Myocyte (in vitro differentiated cells): ENCODE measurements around the gene STAT3. TPM values are rescaled to one million over a fixed set of nuclear protein-coding genes. Genes with fewer than 3 reads are reported as not detected.
"Not testable (repeated sequence)": the region's sequence is repeated elsewhere in the genome, so short reads cannot be mapped to it uniquely, and the experiment has no call there.

Experiments used
- DNase-seq: peaks from one replicate; pipeline ENCODE4 v3.0.0-alpha.2; 2012; ENCODE audit warnings: low read depth
- total RNA-seq: library from RNA; depleted of rRNA; stranded (reverse); fragments of >200 nt; gene quantifications from 2 replicates; pipeline ENCODE4 v1.2.3, GENCODE V29; 2014

The STAT3 gene
- total RNA-seq, 1 donor from 2014 or later, result 159 TPM

- not testable (repeated sequence) for DNase-seq
Measured at GRCh38 chr17:42317967-42318366, 70.3 kb downstream of the STAT3 start.

GRCh38 chr17:42317266-42317845 is 70.9 kb downstream of the STAT3 start:
- DNase-seq, result no peak

DNA sequence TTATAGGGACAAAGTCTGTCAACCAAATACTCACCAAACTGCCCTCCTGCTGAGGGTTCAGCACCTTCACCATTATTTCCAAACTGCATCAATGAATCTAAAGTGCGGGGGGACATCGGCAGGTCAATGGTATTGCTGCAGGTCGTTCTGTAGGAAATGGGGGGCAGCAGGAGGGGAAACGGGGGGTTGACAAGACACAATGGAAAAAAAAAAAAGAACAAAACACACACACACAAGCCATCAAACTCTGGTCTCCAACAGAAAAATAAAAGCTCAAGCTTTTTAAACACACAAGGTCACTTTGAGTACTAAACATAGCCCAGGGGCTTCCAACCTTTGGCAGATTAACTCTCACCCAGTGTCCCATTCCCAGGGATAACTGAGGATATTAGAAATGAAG is 71.5 kb downstream of the STAT3 start:
- no peak for DNase-seq

- no peak for DNase-seq
Measured at GRCh38 chr17:42315402-42316156, 72.7 kb downstream of the STAT3 start.

DNA sequence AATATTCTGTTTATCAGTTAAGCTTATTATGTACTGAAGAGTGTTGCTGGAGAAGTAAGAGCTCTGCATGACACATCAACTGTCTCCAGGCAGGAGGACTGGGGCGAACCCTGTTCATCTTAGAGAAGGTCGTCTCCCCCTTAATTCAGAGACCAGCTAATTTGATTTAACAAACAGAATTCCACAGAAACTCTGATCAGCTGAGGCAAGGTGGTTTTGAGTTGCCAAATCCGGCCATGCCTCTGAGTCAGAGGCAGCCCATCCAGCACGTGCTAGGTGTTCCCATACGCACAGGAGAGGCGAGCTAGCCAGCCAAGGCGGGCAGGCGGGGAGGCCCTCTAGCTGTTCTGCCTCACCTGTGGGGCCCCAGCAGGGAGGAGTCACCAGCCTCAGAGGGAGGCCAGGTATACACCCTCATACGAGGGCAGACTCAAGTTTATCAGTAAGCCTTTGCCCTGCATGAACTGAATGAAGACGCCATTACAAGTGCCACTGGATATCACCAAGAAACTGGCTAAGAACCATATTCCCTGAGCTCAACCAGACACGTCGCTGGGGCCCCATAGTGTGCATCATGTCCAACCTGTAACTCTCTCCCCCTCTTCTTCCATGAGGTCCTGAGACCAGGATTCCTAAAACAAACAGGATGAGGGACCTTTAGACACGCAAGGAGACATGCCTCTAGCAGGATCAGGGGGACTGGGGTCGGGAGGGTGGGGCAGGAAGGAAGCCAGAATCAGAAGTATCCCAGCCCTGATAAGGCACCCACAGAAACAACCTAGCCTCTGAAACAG is 74.3 kb downstream of the STAT3 start:
- DNase-seq, result no peak

DNA sequence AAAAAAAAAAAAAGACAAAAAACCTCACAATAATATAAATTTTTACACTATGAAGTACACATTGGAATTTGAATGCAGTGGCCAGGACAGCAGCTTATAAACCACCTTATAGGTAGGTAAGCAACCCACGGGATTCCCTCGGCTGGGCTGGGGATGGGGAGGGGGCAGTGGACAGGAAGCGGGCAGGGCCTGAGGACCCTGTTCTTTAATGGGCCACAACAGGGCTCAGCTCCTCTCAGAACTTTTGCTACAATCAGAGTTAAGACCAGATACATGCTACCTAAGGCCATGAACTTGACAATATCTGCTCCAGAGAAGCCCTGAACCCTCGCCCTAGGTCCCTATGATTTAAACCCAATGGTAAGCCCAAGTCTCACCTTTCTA is 74.9 kb downstream of the STAT3 start:
- DNase-seq, result no peak

DNA sequence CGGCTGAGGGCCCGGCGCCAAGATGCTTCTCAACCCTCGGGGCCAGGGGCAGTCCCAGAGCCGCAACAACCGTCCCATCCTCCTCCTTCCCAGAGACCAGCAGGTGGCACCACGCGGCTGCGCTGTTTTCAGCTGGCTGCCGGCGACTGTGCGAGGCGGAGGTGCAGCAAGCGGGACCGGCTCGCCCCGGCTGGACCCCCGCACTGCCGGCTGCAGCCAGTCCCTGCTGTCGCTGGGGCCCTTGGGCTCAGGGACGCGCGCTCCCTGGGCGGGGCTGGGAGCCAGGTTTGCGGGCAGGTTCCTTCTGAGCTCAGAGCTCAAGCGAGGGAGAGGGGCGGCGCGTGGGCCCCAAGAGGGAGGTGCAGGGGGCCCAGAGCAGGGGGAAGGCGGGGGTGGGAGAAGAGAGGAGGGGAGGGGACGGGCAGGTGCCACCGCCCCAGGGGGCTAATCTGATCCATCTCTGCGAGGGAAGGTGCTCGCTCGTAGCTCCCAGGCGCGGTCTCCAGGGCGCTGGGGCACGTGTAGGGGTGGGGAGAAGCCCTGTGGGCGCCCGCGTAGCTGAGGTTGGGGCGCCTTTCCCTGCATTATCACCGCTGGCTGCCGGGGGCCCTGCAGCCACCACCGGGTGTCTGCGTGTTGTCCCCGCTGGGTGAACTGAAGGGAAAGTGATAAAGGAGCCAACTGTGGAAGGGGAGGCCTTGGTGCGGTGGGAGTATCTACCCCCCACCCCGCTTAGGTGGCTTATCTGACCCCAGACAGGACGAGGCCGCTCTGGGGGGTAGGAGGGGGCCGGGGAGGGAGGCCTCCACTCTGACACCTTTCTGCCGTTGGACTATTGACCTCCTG is 75.7 kb downstream of the STAT3 start:
- peak; percentile 94 for DNase-seq

GRCh38 chr17:42312035-42312284 is 76.3 kb downstream of the STAT3 start:
- no peak for DNase-seq

DNA sequence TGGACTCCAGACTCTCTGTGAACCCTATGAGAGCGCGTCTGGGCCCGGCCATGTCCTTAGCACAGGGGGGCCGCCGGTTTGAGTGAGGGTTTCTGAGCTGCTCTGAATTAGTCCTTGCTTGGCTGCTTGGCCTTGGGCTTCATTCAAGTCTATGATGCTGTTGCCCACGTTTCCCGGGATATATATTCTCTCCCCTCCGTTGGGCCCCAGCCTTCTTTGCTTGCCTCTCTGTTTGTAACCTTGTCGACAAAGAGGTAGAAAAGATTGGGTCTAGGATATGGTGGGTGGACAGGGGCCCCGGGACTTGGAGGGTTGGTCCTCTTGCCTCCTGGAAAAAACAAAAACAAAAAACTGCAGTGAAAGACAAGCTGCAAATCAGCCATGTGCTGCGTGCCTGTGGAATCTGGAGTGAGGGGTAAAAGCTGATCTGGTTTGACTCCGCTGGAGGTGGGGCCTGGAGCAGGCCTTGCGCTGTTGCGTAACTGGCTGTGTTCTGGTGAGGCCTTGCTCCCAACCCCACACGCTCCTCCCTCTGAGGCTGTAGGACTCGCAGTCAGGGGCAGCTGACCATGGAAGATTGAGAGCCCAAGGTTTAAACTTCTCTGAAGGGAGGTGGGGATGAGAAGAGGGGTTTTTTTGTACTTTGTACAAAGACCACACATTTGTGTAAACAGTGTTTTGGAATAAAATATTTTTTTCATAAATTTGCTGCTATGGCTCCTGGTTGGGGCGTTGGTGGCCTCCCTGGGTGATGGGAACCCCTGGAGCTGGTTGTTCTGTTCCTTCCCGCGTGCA is 76.8 kb downstream of the STAT3 start:
- DNase-seq, result peak; percentile 80

DNA sequence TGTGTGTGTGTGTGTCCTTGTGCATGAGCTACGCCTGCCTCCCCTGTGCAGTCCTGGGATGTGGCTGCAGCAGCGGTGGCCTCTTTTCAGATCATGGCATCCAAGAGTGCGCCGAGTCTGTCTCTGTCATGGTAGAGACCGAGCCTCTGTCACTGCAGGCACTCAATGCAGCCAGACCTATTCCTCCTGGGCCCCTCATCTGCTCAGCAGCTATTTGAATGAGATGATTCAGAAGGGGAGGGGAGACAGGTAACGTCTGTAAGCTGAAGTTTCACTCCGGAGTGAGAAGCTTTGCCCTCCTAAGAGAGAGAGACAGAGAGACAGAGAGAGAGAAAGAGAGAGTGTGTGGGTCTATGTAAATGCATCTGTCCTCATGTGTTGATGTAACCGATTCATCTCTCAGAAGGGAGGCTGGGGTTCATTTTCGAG is 77.4 kb downstream of the STAT3 start:
- no peak for DNase-seq

GRCh38 chr17:42309986-42310786 is 78.1 kb downstream of the STAT3 start:
- no peak for DNase-seq

GRCh38 chr17:42309142-42309541 is 79.1 kb downstream of the STAT3 start:
- no peak for DNase-seq

- peak; percentile 58 for DNase-seq
Measured at GRCh38 chr17:42308446-42308845, 79.8 kb downstream of the STAT3 start.

DNA sequence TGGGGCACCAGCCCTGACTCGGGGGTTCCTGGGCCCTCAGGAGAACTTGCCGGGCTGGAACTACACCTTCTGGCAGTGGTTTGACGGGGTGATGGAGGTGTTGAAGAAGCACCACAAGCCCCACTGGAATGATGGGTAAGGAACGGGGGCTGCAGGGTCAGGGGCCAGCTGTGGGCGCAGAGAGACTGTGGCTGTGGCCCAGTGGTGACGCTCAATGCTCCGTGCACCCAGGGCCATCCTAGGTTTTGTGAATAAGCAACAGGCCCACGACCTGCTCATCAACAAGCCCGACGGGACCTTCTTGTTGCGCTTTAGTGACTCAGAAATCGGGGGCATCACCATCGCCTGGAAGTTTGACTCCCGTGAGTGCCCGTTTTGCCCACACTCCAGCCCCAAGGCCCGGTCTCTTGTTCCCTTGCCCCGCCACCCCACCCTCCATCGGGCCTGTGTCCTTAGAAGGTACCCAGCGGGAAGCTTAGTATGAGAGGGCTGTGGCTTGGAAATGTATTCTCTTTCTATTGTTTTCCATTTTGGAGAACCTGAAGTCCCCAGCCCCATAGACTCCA is 80.8 kb downstream of the STAT3 start:
- no peak for DNase-seq

GRCh38 chr17:42306385-42306667 is 81.9 kb downstream of the STAT3 start:
- no peak for DNase-seq

DNA sequence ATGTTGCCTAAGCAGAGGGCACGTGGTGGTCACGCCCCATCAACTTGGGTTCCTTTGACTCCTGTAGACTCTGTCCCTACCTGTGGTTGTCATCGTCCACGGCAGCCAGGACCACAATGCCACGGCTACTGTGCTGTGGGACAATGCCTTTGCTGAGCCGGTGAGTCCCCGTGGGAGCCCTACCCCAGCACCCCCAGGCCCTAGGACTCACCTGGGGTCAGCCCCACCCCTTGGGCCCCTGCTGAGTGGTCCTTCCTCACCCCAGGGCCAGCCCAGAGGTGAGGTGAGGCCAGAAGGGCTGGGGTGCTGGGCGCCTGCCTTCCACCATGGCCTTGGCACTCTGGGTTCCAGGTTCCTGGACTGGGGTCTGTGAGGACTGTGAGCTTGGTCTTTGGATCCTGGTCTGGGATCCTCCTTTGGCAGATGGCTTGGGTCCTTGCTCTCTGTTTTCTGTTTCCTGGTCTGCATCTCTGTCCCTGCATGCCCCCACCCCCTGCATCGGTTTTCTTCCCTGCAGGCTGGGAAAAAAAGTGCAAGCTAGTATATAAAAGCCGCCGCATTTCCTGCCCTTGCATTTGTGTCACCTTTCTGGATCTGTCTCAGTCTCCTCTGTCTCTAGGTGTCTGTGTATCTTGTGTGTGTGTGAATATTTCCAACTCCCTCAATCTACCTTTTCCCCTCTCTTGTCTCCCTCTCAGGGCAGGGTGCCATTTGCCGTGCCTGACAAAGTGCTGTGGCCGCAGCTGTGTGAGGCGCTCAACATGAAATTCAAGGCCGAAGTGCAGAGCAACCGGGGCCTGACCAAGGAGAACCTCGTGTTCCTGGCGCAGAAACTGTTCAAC is 82.5 kb downstream of the STAT3 start:
- DNase-seq, result no peak

- not testable (repeated sequence) for DNase-seq
Measured at GRCh38 chr17:42305031-42305330, 83.3 kb downstream of the STAT3 start.

DNA sequence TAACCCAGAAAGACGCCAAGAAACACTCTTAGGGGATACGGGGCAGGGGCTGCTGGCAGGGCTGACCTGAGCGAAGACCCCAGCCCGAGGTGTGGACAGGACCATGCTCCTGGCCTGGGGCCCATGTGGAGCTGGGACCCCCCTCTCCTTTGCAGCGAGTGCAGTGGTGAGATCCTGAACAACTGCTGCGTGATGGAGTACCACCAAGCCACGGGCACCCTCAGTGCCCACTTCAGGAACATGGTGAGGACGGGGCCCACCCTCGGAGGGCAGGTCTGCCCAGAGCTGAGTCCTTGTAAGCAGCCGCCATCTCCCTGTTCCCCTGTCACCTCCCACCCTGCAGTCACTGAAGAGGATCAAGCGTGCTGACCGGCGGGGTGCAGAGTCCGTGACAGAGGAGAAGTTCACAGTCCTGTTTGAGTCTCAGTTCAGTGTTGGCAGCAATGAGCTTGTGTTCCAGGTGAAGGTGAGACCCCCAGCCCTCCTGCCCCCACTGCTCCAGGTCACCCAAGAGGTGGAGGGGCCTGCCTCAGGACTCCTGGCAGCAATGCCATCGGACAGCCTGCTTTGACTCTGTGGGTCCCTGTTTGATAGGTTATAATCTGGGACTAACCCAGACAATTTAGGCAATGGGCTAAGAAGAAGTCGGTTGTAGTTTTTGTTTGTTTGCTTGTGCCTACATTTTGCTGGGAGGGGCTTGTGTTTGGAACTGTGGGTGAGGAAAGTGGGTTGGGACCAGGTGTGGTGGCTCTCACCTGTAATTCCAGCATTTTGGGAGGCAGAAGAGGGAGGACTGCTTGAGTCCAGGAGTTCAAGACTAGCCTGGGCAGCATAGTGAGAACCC is 83.8 kb downstream of the STAT3 start:
- DNase-seq, result no peak
